ENCODE data around the gene PAPOLB.

- TF ChIP-seq POLR2AphosphoS5 (IDR thresholded peaks at IDR 0.05; ENCODE audit: low read depth, low read length) (no peak), POLR2A (IDR thresholded peaks at IDR 0.05; ENCODE audit: low read depth, low read length) (no peak)
These were observed 44.5 kb downstream of the PAPOLB start for GRCh38 chr7:4817178-4817901.
